Keratinocyte (primary cell): ENCODE data around the gene CXorf66. TPM values are rescaled to one million over a fixed set of nuclear protein-coding genes. Genes with fewer than 3 reads are reported as not detected.

Source experiments
- DNase-seq: peaks from one replicate; pipeline ENCODE4 v3.0.0-alpha.2; 2011; ENCODE audit warnings: low read depth, missing footprints, low spot score
- FAIRE-seq: peaks from 2 replicates; lab custom pipeline; 2011; peaks lifted over from hg19 to GRCh38; lab: Jason Lieb, UNC
- H2AFZ ChIP-seq: 2 replicates; pipeline ENCODE4 v1.6.0; 2012; ENCODE audit warnings: low read length, control low read depth, inconsistent platforms; ENCODE audit not compliant: control insufficient read depth
- H3K27ac ChIP-seq: 2 replicates; pipeline ENCODE4 v1.5.1; 2011; ENCODE audit warnings: low read length; ENCODE audit not compliant: control insufficient read depth, insufficient read depth
- H3K27me3 ChIP-seq: 3 replicates; pipeline ENCODE4 v1.6.0; 2011; ENCODE audit warnings: low read length; ENCODE audit not compliant: control insufficient read depth, insufficient read depth; ENCODE audit errors: extremely low read depth
- H3K36me3 ChIP-seq, 2 experiments: 2 replicates in 1 of 2; 3 replicates in 1 of 2; pipeline ENCODE4 v1.5.1; 2011; ENCODE audit warnings: low read length in 2 of 2, mild to moderate bottlenecking in 1 of 2; ENCODE audit not compliant: control insufficient read depth in 2 of 2, insufficient read depth in 2 of 2; ENCODE audit errors: extremely low read depth in 1 of 2
- H3K4me1 ChIP-seq: 3 replicates; pipeline ENCODE4 v1.5.1; 2011; ENCODE audit warnings: low read length; ENCODE audit not compliant: control insufficient read depth, insufficient read depth; ENCODE audit errors: extremely low read depth
- H3K4me2 ChIP-seq: 3 replicates; pipeline ENCODE4 v1.6.0; 2011; ENCODE audit warnings: low read depth, low read length; ENCODE audit not compliant: control insufficient read depth, insufficient read depth; ENCODE audit errors: extremely low read depth
- H3K4me3 ChIP-seq, 3 experiments: fragments of 200-600 bp in 1 of 3; sonication (generic) in 1 of 3; 2 replicates in 2 of 3; 3 replicates in 1 of 3; pipeline ENCODE4 v1.5.1; 2011 to 2016; ENCODE audit warnings: low read length in 3 of 3, mild to moderate bottlenecking in 3 of 3, control low read depth in 2 of 3, inconsistent platforms in 1 of 3, low read depth in 1 of 3, mixed read lengths in 1 of 3, mixed run types in 1 of 3, moderate library complexity in 1 of 3; ENCODE audit not compliant: control insufficient read depth in 2 of 3, insufficient read depth in 2 of 3; ENCODE audit errors: extremely low read depth in 1 of 3
- H3K79me2 ChIP-seq: 2 replicates; pipeline ENCODE4 v1.6.0; 2012; ENCODE audit warnings: low read length; ENCODE audit not compliant: control insufficient read depth, insufficient read depth
- H3K9ac ChIP-seq: 3 replicates; pipeline ENCODE4 v1.6.0; 2011; ENCODE audit warnings: low read length; ENCODE audit not compliant: control insufficient read depth, insufficient read depth; ENCODE audit errors: extremely low read depth
- H3K9me1 ChIP-seq: 3 replicates; pipeline ENCODE4 v1.6.0; 2011; ENCODE audit warnings: low read length; ENCODE audit not compliant: control insufficient read depth, insufficient read depth; ENCODE audit errors: extremely low read depth
- H3K9me3 ChIP-seq: 2 replicates; pipeline ENCODE4 v1.5.1; 2012; ENCODE audit warnings: low read depth, low read length; ENCODE audit not compliant: control insufficient read depth
- H4K20me1 ChIP-seq: 3 replicates; pipeline ENCODE4 v1.6.0; 2011; ENCODE audit warnings: low read length; ENCODE audit not compliant: control insufficient read depth, insufficient read depth; ENCODE audit errors: extremely low read depth
- CTCF ChIP-seq, 3 experiments: IDR thresholded peaks in 1 of 3; conservative IDR thresholded peaks in 1 of 3; optimal IDR thresholded peaks in 1 of 3; 2 replicates in 2 of 3; 3 replicates in 1 of 3; pipeline versions ENCODE3 to v1.5.1; 2011; ENCODE audit warnings: low read length in 3 of 3, mild to moderate bottlenecking in 3 of 3, moderate library complexity in 2 of 3, control low read depth in 1 of 3, inconsistent platforms in 1 of 3; ENCODE audit not compliant: insufficient read depth in 2 of 3; ENCODE audit errors: extremely low read depth in 1 of 3
- EZH2 ChIP-seq: IDR thresholded peaks from one replicate; pipeline ENCODE4 v1.6.1; 2012; ENCODE audit warnings: inconsistent platforms, mild to moderate bottlenecking, low read length, moderate library complexity
- dilution Hi-C: fragments of 300-500 bp; cut with MboI; formaldehyde crosslinking; loops from one replicate; pipeline ENCODE4 v1.7.0; 2020; ENCODE audit warnings: low sequenced_read_pairs; ENCODE audit not compliant: extremely low pct_ligation_motif_present
- polyA plus RNA-seq, 5 experiments: library from polyadenylated mRNA; depleted of rRNA in 3 of 5; stranded (reverse) in 3 of 5; stranded (forward) in 1 of 5; unstranded in 1 of 5; fragments of >200 nt; gene quantifications; 1 replicate in 1 of 5; 2 replicates in 3 of 5; 3 replicates in 1 of 5; pipeline versions ENCODE4 v1.2.1 to v1.2.3, GENCODE V29; 2011 to 2012; ENCODE audit warnings: missing spikeins in 2 of 5, low read depth in 1 of 5, low replicate concordance in 1 of 5

Gene CXorf66
- polyA plus RNA-seq, 1 donor (not counting 4 experiments of a cell fraction or from before 2014, with no cell fraction given), result not detected

GRCh38 chrX:139909712-139910111 lies 55.6 kb downstream of the CXorf66 start:
- Histone ChIP-seq H3K9me3 (no peaks in the 10 kb centered on the region), H3K4me1 (no peaks in the 10 kb centered on the region), H3K9me1 (no peaks in the 10 kb centered on the region), H3K36me3 (no peaks in the 10 kb centered on the region), H2AFZ (no peak overlapping the region), H3K9ac (no peak overlapping the region), H3K27me3 (no peaks in the 10 kb centered on the region), H3K79me2 (no peaks in the 10 kb centered on the region), H4K20me1 (no peaks in the 10 kb centered on the region), H3K4me3 (no peak overlapping the region), H3K4me2 (no peak overlapping the region), H3K27ac (no peak overlapping the region)
- FAIRE-seq (no peak), DNase-seq (no peak)
- TF ChIP-seq CTCF (optimal IDR thresholded peaks at IDR 0.05 in 1 of 3, IDR thresholded peaks at IDR 0.05 in 1 of 3, conservative IDR thresholded peaks at IDR 0.05 in 1 of 3; ENCODE audit: extremely low read depth in 1 of 3, insufficient read depth in 2 of 3, low read length in 3 of 3) (no peak), EZH2 (no peak)
- dilution Hi-C loops, result no loop called here

GRCh38 chrX:139907078-139907477 lies 58.2 kb downstream of the CXorf66 start:
- no peak for TF ChIP-seq CTCF (optimal IDR thresholded peaks at IDR 0.05 in 1 of 3, IDR thresholded peaks at IDR 0.05 in 1 of 3, conservative IDR thresholded peaks at IDR 0.05 in 1 of 3; ENCODE audit: extremely low read depth in 1 of 3, insufficient read depth in 2 of 3, low read length in 3 of 3)
- TF ChIP-seq EZH2, result no peak
- no peaks in the 10 kb centered on the region for H3K9me3 ChIP-seq
- no peak overlapping the region for H3K27ac ChIP-seq
- H3K79me2 ChIP-seq, result no peaks in the 10 kb centered on the region
- FAIRE-seq (no peak), DNase-seq (no peak)
- no peak overlapping the region for H3K4me2 ChIP-seq
- H4K20me1 ChIP-seq, result no peaks in the 10 kb centered on the region
- no peaks in the 10 kb centered on the region for H3K36me3 ChIP-seq
- H3K4me3 ChIP-seq, result no peak overlapping the region
- H3K9me1 ChIP-seq, result no peaks in the 10 kb centered on the region
- no peaks in the 10 kb centered on the region for H3K27me3 ChIP-seq
- H3K9ac ChIP-seq, result no peak overlapping the region
- dilution Hi-C loops, result no loop called here
- H2AFZ ChIP-seq, result no peak overlapping the region
- no peaks in the 10 kb centered on the region for H3K4me1 ChIP-seq
